OCI-LY7 (cell line): ENCODE results near the gene SMAD1. TPM values are rescaled to one million over a fixed set of nuclear protein-coding genes. Genes with fewer than 3 reads are reported as not detected.

Experiments used
- BruUV-seq: library from RNA; stranded (reverse); fragments of 400-500 nt; replicated peaks from 2 replicates; lab custom pipeline; 2021; lab: Mats Ljungman, UMichigan
- CTCF ChIA-PET: fragments of 300-600 bp; sonication (Branson Sonifier 250); formaldehyde crosslinking; loops from one replicate; lab custom pipeline; 2022; ENCODE audit warnings: antibody characterized with exemption; ENCODE audit not compliant: unreplicated experiment; lab: Charles Lee
- POLR2A ChIA-PET: fragments of 300-600 bp; sonication (Branson Sonifier 250); formaldehyde crosslinking; loops from one replicate; lab custom pipeline; 2022; ENCODE audit warnings: antibody characterized with exemption; lab: Charles Lee
- DNase-seq: peaks from one replicate; pipeline ENCODE4 v3.0.0-alpha.2; 2015; ENCODE audit warnings: low spot score
- H2AFZ ChIP-seq: fragments of 200-600 bp; sonication (generic), shearing (Covaris generic); 2 replicates; pipeline ENCODE4 v1.6.1; 2014; ENCODE audit warnings: mild to moderate bottlenecking, antibody characterized with exemption, low read length, moderate library complexity
- H3K27ac ChIP-seq: fragments of 200-600 bp; sonication (generic); 2 replicates; pipeline ENCODE4 v1.5.1; 2014; ENCODE audit warnings: mixed run types, low read depth, mild to moderate bottlenecking, moderate library complexity, low read length, inconsistent platforms; ENCODE audit not compliant: poor library complexity, severe bottlenecking
- H3K36me3 ChIP-seq: fragments of 200-600 bp; sonication (generic); 2 replicates; pipeline ENCODE4 v1.6.1; 2014; ENCODE audit warnings: mild to moderate bottlenecking, antibody characterized with exemption, low read length, moderate library complexity, mixed read lengths; ENCODE audit not compliant: insufficient read depth
- H3K4me1 ChIP-seq: fragments of 200-600 bp; sonication (generic); 2 replicates; pipeline ENCODE4 v1.5.1; 2014; ENCODE audit warnings: mild to moderate bottlenecking, low read length; ENCODE audit not compliant: insufficient read depth, poor library complexity, severe bottlenecking
- H3K4me2 ChIP-seq: fragments of 200-600 bp; sonication (generic); 2 replicates; pipeline ENCODE4 v1.6.1; 2014; ENCODE audit warnings: mild to moderate bottlenecking, low read length
- H3K4me3 ChIP-seq: fragments of 200-600 bp; sonication (generic); 2 replicates; pipeline ENCODE4 v1.5.1; 2014; ENCODE audit warnings: mild to moderate bottlenecking, low read depth, low read length; ENCODE audit not compliant: poor library complexity, severe bottlenecking
- H3K79me2 ChIP-seq: fragments of 200-600 bp; sonication (generic); 2 replicates; pipeline ENCODE4 v1.6.1; 2016; ENCODE audit warnings: low read depth, mild to moderate bottlenecking, low read length, moderate library complexity, mixed read lengths; ENCODE audit not compliant: insufficient read depth
- H3K9me2 ChIP-seq: fragments of 200-600 bp; sonication (generic); 2 replicates; pipeline ENCODE4 v1.6.1; 2016; ENCODE audit warnings: mild to moderate bottlenecking, low read length, mixed read lengths; ENCODE audit not compliant: insufficient read depth
- H3K9me3 ChIP-seq: fragments of 200-600 bp; sonication (generic); 2 replicates; pipeline ENCODE4 v1.6.1; 2014; ENCODE audit warnings: mild to moderate bottlenecking, mixed run types, low read length, mixed read lengths
- H4K20me1 ChIP-seq: fragments of 200-600 bp; sonication (generic); 2 replicates; pipeline ENCODE4 v1.6.1; 2014; ENCODE audit warnings: mild to moderate bottlenecking, antibody characterized with exemption, low read length, moderate library complexity, mixed read lengths; ENCODE audit not compliant: insufficient read depth
- EZH2phosphoT487 ChIP-seq: fragments of 200-600 bp; sonication (generic); IDR thresholded peaks from 2 replicates; pipeline ENCODE4 v1.6.1; 2018; ENCODE audit warnings: low read depth, borderline replicate concordance, mild to moderate bottlenecking, mixed run types, antibody characterized with exemption, low read length, moderate library complexity, mixed read lengths
- intact Hi-C: fragments of 100-400 bp; cut with micrococcal nuclease; formaldehyde crosslinking; loops from one replicate; pipeline ENCODE4 v1.10.0; 2022; ENCODE audit not compliant: unreplicated experiment
- total RNA-seq, 2 experiments: library from RNA; depleted of rRNA in 1 of 2; stranded (reverse); fragments of >200 nt in 1 of 2; shearing (Covaris generic) in 1 of 2; gene quantifications; 2 replicates each; pipeline ENCODE4 v1.2.3, GENCODE V29; 2014 to 2022
- TF ChIP-seq, protein P1 (sequence below): fragments of 200-600 bp; sonication (generic); conservative IDR thresholded peaks from 2 replicates; pipeline ENCODE4 v1.5.1; 2014; ENCODE audit warnings: mild to moderate bottlenecking, antibody characterized with exemption, low read length, moderate library complexity, mixed read lengths

SMAD1 gene
- total RNA-seq, 2 experiments from 2014 or later, result 39.9 to 60.9 TPM

DNA sequence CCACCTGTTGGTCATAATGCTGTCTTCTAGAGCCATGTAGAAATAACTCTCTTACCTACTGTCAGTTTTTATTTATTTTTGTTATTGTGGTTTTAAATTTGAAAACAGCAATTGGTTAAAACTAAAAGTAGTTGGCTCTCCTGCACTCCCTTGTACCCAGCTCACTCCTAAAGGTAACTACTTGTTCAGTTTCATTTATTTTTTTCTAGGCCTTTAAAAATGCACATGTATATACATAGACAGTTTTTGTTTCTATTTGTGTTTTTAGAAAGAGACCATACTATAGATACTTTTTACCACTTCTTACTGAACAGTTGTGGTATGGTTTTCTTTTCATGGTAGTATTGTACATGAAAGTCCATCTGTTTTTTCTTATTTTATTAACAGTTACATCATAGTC, 16.8 kb downstream of the SMAD1 start:
- no peaks in the 10 kb centered on the region for H3K9me2 ChIP-seq
- H3K36me3 ChIP-seq, result peaks cover 52% of the 10 kb centered on the region
- intact Hi-C loops, result no loop called here
- H3K9me3 ChIP-seq, result no peaks in the 10 kb centered on the region
- no TSS peak for BruUV-seq
- ChIA-PET CTCF (no interaction called here), POLR2A (no interaction called here)
- TF ChIP-seq, protein P1, sequence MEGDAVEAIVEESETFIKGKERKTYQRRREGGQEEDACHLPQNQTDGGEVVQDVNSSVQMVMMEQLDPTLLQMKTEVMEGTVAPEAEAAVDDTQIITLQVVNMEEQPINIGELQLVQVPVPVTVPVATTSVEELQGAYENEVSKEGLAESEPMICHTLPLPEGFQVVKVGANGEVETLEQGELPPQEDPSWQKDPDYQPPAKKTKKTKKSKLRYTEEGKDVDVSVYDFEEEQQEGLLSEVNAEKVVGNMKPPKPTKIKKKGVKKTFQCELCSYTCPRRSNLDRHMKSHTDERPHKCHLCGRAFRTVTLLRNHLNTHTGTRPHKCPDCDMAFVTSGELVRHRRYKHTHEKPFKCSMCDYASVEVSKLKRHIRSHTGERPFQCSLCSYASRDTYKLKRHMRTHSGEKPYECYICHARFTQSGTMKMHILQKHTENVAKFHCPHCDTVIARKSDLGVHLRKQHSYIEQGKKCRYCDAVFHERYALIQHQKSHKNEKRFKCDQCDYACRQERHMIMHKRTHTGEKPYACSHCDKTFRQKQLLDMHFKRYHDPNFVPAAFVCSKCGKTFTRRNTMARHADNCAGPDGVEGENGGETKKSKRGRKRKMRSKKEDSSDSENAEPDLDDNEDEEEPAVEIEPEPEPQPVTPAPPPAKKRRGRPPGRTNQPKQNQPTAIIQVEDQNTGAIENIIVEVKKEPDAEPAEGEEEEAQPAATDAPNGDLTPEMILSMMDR, result 0 out of 2 replicates have a peak, but pooled peaks have one; percentile 37
- TF ChIP-seq EZH2phosphoT487, result no peak
- peak overlapping the region; percentile 99 for H3K27ac ChIP-seq
- no peak for DNase-seq
- peak overlapping the region; percentile 29 for H3K4me3 ChIP-seq
- H3K4me2 ChIP-seq, result peak overlapping the region; percentile 86
- peaks cover 100% of the 10 kb centered on the region for H3K4me1 ChIP-seq
- no peaks in the 10 kb centered on the region for H4K20me1 ChIP-seq
- H2AFZ ChIP-seq, result no peak overlapping the region
- H3K79me2 ChIP-seq, result peaks cover 97% of the 10 kb centered on the region

DNA sequence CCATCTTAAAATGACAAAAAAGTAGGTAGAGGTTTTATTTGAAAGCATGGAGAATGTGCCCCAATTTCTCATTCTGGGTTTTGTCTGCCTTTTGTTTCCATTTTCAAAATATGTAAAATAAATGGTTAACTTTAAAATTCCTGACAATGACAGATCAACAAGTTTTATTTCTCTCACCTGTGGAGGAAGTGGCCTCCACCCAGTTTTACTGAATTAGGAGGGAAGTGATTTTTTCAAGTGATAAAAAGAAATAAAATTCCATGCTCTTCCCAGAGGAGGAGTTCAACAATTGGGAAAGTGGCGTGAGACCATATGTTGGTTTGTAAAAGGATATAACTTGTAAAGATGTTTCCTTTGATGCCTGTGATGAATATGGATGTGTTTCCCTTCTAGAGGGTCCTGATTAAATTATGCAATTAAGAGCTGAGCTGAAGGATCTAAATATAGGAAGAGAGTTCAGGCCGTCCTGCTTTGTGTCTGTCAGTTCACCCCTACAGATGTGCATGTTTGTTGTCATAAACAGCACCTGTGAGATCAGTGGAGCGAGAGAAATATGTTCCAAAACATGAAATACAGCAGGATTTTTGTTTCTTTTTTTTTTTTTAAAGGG, 19.5 kb downstream of the SMAD1 start:
- Histone ChIP-seq H3K9me3 (no peaks in the 10 kb centered on the region), H3K79me2 (peaks cover 97% of the 10 kb centered on the region), H3K4me3 (peak overlapping the region; percentile 51), H3K27ac (peak overlapping the region; percentile 99), H2AFZ (peak overlapping the region; percentile 15; the same call in 1 of the 2 replicates), H3K9me2 (no peaks in the 10 kb centered on the region), H4K20me1 (no peaks in the 10 kb centered on the region), H3K36me3 (peaks cover 44% of the 10 kb centered on the region), H3K4me2 (peak overlapping the region; percentile 86), H3K4me1 (peaks cover 100% of the 10 kb centered on the region)
- no peak for TF ChIP-seq EZH2phosphoT487
- TF ChIP-seq, protein P1, result 0 out of 2 replicates have a peak, but pooled peaks have one; percentile 3
- intact Hi-C loops, result loop anchor here (1.0 to 10.0 kb wide), 6 partner anchors 19 to 564 kb away; partner anchors contain the start of genes MMAA, OTUD4 and ZNF827
- TSS peak; percentile 86 for BruUV-seq
- ChIA-PET POLR2A (interaction anchor here (0.5 to 7.1 kb wide), 12 partner anchors 10 to 1111 kb away, joined by 3 to 67 read pairs (median 4); no protein-coding TSS in a partner anchor), CTCF (no interaction called here)
- DNase-seq, result peak; percentile 96
